ENCODE data around the gene PROSER2.

The PROSER2 gene, protein sequence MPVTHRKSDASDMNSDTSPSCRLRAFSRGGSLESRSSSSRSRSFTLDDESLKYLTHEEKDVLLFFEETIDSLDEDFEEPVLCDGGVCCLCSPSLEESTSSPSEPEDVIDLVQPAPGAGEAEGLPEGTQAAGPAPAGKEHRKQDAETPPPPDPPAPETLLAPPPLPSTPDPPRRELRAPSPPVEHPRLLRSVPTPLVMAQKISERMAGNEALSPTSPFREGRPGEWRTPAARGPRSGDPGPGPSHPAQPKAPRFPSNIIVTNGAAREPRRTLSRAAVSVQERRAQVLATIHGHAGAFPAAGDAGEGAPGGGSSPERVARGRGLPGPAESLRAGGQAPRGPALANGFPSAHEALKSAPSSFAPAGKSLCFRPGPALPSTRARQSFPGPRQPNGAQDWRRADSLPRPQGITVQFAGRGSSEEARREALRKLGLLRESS

DNA sequence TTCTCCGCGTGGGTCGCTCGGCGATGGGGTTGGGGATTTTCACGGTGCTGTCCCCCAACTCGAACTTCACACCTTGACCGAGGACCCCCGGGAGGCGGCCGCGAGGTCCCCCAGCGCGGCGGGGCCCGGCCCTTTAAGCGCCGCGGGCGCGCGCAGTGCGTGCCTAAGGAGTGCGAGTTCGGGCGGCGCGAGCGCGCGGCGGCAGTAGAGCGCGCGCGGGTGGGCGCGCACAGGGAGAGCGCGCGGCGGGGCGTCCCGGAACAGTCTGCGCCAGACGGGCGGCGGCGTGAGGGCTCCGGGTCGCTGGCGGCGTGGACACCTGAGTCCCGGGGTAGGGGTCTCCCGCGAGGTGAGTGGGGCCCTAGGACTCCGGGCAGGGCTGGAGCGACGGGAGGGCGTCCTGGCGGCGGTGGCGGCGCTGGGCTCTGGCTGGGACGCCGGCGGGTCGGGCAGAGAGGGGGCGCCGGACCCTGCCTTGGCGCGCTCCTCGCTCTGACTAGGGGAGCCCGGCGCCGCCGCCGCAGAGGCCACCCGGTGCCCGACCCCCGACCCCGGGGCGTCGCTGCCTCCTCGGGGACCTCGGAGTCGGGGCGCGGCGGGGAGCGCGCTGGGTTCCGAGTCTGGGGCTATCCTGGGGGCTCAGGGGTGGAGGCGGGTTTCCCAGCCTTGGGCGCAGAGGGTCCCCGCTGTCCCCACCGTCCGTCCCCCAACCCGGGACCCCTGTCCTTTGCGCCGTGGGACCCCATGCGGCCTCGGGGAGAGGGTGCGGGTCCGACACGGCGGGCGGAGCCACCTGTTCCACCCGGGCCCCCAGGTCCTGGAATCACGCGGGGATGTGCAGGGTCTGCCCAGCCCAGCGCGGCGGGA, at the start of gene PROSER2:
TSS of gene PROSER2 (plus strand) at position 235 of the 867 bp plus-strand sequence. CDS start 28,722 bp downstream, outside the sequence.
- no peak for DNase-seq

DNA sequence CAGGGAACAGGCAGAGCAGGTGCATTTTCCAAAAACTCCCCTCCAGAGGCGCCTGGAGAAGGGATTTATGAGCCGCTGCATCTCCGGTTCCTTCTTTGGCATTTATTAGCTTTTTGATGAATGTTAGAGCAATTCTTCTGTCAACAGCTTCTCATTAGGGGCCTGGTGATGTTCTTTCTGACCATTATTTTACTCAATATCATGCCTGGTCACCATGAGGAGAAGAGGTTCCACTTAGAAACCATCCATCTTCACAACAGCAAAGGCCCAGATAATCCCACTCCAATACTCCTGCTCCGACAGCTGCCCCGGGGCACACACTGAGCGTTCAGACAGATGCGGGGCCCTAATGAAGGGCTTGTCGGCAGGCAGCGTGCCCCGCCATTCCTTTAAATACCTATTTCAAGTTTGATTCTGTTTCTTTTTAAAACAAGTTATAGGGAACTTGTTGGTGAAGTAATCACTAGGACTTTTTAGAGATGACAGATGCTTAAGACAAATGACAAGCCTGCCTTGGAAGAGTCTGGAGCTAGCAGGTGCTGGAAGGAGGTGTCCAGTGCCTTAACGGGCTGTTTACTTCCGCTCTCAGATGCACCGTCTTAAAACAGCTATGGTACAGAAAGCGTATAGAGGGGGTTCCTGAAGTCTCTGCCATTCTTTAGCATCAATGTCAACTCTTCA, 49.3 kb upstream of the PROSER2 start:
- no peak for DNase-seq

DNA sequence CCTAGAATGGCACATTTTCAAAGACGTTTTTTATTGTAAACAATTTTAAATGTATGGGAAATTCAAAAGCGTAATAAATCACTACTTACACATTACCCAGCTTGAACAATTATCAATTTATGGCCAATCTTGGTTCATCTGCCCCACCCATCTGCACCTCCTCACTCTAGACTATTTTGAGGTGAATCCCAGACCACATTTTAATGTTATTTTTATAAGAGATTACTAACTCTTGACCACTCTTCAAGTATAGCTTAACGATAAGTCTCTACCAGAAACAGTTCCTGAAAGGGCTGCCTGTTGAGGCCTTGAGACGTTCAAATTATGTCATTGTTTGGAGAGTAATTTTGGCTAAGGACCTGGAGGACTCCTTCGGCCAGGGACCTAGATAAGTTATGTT, 47.7 kb upstream of the PROSER2 start:
- DNase-seq: no peak

DNA sequence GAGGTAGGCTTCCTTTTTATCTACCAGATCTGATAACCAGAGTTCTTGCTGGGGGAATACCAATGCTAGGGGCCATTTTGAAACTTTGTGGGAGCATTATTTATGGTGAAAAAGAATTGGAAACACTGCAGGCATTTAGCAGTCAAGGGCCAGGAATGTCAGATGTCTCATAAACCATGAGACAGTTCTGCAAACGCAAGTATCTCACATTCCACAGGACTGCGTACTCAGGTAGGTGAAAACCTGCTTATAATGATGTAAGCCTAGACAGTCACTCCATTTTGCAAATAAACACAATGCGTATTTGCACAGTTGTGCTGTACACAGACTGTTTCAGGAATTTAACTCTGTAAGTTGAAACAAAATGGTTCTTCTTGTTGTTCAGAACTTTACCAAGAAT, 47.1 kb upstream of the PROSER2 start:
- DNase-seq: no peak

DNA sequence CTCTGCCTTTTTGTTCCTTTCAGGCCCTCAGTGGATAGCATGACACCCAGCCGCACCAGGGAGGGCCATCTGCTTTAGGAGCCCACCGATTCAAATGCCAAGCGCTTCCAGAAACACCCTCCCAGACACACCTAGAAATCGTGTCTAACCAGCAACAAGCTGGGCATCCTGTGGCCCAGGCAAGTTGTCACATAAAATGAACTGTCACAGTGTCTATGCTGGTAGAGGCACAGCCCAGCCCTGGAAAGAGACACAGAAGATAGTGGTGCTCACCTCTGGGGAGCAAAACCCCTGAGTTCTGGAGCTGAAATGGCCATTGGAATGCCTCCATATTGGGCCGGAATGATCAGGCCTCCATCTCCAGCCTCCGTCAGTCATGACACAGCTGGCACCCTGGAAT, 42.0 kb upstream of the PROSER2 start:
- no peak for DNase-seq

DNA sequence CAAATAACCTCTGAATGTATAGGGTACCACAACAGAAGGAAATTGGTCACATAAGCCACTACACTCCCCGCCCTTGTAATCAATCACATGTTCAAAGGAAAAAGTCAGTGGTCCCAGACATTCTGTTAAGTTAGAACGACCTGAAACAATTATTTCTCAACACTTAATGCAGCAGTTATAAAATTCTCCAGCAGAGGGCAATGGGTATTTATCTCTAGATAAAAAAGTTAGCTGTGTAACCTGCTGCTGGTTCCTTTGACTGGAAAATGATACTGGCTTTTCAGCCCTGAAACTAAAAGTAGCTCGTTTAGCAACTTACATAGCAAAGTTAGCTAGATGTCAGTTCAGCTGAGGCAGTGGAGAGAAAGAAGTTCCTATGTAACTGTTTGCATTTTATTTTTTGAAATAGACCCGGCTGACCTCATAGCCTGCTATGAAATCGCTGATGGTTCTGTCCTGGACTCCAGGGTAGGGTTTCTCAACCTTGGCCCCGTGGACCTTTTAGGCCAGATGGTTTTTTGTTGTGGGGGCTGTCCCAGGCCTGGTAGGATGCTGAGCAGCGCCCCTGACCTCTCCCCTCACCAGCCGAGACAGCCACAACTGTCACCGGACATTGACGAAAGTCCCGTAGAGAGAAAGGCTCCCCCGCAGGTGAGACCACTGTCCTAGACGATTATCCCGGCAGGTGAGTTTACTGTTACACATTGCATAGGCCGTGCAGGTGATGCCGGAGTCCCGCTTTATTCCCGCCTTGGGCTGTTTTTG, 40.2 kb upstream of the PROSER2 start:
- DNase-seq: peak; percentile 16

DNA sequence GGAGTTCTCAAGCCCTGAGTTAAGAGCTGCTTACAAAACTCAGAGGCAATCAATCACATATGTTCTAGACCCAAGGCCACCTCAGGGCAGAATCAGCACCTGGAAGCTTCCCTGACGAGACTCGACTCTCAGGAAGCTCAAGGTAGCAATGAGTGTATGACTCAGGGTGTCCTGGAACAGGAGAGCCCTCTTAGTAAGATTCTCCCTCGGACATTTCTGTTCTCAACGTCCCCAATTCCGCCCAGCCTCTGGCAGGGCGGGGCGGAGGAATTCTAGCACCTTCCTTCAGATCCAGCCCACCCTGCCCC, 39.6 kb upstream of the PROSER2 start:
- DNase-seq: no peak

DNA sequence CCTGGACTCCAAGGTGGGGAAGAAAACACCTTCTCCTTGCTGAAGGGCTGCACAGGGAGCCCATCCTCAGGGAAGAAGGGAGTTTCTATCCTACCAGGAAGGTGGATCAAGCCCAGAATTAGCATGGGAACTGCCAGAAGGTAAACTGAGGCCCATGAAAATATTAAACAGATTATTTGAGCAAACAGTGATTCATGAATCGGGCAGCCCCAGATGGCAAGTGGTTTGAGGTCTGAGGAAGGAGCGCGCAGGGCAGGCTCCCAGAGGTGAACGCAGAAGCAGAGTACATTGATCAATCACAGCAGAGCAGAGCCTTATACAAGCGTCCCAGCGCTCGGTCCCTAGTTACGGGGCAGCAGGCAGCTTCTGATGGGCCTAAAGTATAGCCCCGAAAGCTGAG, 35.8 kb upstream of the PROSER2 start:
- DNase-seq: no peak

DNA sequence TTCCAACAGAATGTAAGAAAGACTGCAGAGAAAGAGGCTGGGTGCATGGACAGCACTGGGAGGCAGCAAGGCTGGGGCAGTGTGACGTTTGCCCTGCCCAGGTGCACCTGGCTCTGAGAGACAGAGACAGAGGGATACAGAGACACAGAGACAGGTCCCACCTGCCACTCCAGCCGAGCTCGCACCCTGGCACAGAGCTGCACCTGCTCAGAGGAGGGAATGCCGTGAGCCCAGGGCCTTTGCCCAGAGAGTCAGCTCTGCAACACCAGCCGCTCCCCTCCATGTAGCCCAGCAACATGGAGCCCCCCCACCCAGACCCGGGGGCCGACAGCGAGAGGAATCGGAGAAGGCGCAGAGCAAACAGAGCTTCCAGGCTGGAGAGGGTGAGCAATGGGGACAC, 35.3 kb upstream of the PROSER2 start:
- DNase-seq: no peak

DNA sequence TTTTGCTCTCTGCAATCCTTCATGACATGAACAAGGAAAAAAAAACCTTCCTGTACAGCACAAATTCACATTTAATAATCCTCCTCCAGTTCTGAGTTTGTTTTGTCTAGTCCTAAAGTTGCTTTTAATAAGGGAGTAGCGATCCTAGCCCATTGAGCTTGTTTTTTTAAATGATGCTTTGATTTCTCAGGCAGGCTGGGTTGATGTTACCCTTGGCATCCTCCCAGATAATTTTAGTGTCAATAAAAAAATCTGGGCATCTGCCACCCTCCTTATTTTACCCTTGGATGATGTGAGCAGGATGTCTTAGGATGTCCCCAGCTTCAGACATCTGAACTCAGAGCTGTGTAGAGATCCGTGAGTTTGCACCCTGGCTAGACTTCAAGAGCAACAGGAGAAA, 33.9 kb upstream of the PROSER2 start:
- DNase-seq: no peak

DNA sequence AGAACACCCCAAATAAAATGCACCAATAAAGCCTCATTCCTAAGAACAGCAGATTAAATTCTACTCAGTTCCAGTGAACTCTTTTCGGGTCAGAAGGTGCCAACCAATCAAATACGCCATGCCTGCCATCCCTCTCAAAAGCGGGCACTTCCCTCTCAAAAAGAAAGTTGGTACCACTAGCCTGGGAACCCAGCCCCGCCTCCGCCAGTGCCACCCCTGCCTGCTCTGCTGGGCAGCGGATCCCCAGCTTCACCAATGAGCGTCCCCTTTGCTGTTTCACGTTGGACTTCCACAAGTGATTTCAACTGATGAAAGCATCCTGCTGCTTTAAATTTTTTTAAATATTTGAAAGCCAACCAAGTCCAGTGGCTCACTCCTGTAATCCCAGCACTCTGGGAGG, 33.2 kb upstream of the PROSER2 start:
- DNase-seq: no peak

DNA sequence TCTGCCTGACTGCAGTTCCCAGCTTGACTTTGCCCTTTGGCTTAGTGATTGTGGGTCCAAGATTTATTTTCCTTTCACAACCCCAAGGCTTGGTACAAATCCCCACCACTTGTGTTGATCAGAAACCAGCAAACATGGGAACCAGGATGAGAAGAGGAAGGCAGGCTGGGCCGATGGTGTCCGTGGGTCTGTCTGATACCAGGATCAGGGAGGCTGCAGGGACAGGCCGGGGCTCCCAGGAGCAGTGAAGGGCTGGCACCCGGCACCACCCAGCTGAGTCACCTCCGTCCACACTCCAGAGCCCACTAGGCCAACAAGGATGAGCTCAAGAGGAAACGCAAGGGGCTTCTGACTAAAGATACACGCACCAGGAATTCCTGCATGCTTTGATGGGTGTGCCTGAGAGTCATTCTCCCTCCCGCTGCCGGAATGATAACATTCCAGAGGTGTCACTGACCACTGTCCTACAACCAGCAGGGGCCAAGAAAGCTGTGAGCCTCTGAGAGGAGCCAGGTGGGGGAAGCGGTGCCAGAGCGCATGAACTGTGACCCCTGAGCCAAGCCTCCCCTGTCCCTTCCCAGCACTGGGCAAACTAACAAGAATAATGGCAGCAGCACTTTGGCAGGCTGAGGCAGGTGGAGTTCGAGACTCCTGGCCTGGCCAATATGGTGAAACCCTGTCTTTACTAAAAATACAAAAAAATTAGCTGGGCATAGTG, 29.2 kb upstream of the PROSER2 start:
- no peak for DNase-seq

DNA sequence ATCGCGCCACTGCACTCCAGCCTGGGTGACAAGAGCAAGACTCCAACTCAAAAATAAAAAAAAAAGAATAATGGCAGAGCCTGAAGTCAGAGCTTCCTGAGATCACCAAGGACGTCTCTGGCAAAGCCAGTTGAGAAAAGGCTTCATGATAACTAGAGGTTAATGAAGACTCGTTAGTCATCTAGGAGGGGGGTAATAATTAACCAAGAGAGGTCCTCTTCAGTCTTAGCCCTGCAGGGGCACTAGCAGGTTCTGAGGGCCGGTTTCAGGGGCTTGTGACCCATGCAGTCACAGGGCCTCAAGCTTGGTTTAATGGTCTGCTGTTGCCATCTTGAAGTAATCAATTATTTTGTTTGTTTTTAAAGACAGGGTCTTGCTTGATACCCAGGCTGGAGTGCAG, 28.6 kb upstream of the PROSER2 start:
- no peak for DNase-seq

DNA sequence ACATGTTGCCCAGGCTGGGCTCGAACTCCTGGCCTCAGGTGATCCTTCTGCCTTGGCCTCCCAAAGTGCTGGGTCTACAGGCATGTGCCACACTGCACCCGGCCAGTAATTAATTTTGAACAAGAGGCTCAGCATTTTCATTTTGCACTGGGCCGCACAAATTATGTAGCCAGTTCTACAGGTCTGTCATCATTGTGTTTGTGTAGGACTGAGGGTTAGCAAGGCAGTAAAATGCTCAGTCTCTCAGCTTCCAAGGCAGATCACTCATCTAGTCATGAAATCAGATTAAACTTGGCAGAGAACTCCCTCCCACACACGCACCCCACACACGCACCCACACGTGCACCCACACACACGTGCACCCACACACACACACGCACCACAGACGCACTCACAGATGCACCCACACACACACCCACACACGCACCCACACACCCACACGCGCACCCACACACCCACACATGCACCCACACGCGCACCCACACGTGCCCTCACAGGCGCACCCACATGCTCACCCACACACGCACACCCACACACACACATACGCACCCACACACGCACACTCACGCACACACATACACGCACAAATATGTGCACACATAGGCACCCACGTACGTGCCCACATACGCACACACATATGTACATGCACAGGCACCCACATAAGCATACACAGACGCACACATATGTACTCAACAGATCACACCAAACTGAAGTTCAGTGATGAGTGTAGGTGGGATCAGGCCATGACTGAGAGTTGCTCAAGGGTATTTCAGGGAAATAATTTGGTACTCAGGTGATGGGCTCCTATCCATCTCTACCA, 27.8 kb upstream of the PROSER2 start:
- no peak for DNase-seq

DNA sequence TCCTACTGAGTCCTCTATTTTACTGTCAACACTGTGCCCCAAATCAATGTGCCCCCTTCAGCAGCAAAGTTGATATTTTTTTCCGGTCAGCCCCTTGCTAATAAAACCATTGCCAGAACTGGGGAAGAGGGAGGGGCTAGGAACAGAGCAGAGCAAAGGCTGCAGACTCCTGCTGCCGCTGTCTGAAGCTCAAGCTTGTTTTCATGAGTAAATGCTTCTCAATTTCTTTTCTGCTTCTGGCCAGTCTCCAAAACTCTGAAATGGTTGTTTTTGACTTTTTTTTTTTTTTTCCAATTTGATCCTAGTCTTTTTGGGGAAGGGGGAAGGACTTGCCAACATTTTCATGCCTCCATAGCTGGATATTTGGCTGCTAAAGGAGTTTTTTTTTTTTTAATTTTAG, 26.7 kb upstream of the PROSER2 start:
- DNase-seq: no peak

DNA sequence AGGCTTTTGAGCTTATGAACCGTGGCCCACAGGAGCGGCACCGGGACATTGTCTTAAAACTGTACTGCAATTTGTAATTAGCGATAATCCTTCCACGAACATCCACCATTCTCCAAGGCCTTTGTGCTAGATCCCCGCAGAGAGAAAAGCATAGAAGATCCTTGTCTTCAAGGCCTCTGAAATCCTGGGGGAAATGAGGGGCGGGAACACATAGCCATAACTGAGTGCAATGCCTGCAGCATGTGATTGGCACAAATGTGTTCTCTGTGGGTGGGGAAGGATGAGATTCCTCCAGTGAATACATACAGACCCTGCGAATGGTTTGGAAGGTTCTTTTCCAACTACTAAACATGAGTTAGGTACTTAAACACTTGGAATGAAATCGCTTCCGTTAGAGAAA, 25.9 kb upstream of the PROSER2 start:
- DNase-seq: no peak

DNA sequence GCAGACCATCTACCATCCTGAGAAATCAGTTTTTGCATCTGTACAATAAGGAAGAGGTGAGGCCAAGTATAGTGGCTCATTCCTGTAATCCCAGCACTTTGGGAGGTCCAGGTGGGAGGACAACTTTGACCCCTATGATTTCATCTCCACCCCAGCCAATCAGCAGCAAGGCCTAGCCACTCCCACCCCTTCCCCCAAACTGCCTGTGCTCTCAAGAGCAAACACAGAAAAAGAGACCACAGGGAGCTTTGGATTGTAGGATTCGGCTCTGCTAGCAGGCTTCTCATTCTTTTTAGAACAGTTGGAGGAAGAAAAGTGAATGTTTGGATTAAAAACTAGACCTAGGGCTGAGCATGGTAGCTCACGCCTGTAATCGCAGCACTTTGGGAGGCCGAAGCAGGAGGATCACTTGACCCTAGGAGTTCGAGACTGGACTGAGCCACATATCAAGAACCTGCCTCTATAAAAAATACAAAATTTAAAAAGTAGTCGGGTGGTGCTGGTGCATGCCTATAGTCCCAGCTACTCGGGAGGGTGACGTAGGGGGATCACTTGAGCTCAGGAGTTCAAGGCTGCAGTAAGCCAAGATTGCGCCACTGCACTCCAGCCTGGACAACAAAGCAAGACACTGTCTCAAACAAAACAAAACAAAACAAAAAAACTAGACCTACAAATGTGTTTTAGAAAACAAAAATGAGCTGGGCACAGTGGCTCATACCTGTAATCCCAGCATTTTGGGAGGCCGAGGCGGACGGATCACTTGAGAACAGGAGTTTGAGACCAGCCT, 25.1 kb upstream of the PROSER2 start:
- no peak for DNase-seq

DNA sequence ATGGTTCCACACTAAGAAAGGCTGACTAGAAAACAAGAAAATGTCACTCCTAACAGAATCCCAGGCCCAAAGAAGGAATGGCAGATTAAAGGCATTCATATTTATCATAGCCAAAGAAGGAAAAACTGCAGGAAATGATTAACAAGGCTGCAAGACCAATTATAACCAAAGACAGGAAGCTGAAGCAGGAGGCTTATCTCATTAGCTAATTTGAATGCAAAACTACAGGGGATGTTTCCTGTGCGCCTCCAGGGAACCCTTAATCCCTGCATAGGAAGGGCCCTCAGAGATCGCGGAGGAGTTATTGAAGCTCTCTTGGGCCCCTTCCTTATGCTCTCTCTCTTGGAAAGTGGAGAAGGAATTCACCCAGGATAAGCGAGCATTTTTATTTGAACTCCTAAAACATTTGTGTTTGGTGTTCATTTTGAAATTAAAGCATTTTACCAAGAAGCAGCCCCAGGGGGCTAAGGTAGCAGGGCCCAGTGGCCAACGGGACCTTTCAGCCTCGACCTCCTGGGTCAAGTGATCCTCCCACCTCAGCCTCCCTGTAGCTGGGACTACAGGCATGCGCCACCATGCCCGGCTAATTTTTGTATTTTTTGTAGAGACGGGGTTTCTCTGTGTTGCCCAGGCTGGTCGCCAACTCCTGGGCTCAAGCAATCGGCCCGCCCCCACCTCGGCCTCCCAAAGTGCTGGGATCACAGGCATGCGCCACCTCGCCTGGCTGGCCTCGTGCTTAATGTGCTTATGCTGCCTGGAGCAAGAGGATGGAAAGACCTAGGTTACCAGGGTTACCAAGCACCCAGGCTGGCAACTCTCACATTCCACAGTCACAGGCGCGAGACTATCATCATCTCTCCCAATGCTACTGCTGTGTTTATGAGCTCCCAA, 24.1 kb upstream of the PROSER2 start:
- DNase-seq: no peak

DNA sequence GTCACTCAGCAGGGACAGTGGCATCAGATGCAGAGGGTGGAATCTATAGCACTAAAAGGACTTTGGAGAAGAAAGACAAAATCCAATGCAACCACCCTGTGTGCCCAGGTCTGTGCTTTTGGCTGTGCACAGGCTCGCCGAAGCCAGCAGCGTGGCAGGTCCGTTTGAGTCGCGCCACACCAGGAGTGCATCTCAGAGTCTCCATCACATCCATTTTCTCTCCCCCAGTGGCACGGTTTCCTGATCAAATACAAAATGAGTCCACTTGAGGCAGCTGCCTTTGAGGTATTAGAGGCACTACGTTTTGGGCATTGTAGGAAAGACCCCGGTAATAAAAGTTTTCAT, 23.4 kb upstream of the PROSER2 start:
- DNase-seq: no peak

DNA sequence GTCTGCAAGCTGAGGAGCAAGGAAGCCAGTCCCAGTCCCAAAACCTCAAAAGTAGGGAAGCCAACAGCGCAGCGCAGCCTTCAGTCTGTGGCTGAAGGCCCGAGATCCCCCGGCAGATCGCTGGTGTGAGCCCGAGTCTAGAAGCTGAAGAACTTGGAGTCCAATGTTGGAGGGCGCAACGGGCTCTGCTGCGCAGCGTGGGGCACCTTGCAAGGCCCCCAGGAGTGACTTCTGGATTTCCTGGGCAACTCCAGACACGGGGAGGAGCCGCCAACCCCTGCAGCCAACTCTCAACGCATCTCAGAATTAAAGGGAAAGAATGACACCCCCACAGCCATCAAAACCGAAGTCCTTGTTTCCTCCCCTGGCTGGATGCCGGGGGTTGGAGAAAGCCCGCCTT, 18.8 kb upstream of the PROSER2 start:
- no peak for DNase-seq

All from NCI-H1436 (cell line).